SK-N-MC (cell line): ENCODE results near the gene CEP78.

ENCODE experiments used
- DNase-seq: peaks from one replicate; pipeline ENCODE4 v3.0.0-alpha.2; 2011; ENCODE audit warnings: low read depth, low spot score
- H3K27ac ChIP-seq: fragments of 200-600 bp; sonication (generic); 2 replicates; pipeline ENCODE4 v1.5.1; 2016; ENCODE audit warnings: mixed run types
- H3K36me3 ChIP-seq: fragments of 200-600 bp; sonication (generic); 2 replicates; pipeline ENCODE4 v1.6.1; 2017; ENCODE audit warnings: antibody characterized with exemption, low read length, mixed read lengths; ENCODE audit not compliant: insufficient read depth
- H3K4me3 ChIP-seq: fragments of 200-600 bp; sonication (generic); 2 replicates; pipeline ENCODE4 v1.5.1; 2016
- H3K9ac ChIP-seq: fragments of 200-600 bp; sonication (generic); 2 replicates; pipeline ENCODE4 v1.8.0; 2017; ENCODE audit warnings: mixed run types, mixed read lengths; ENCODE audit not compliant: insufficient read length
- H3K9me3 ChIP-seq: fragments of 200-600 bp; sonication (generic); 2 replicates; pipeline ENCODE4 v1.6.1; 2017; ENCODE audit warnings: low read depth, mild to moderate bottlenecking, antibody characterized with exemption, low read length, moderate library complexity, mixed read lengths
- EZH2 ChIP-seq: fragments of 200-600 bp; sonication (generic); IDR thresholded peaks from one replicate; pipeline ENCODE4 v1.6.1; 2017; ENCODE audit warnings: antibody characterized with exemption
- FOXP2 ChIP-seq: optimal IDR thresholded peaks from 2 replicates; pipeline ENCODE3; 2011; ENCODE audit warnings: mild to moderate bottlenecking, moderate library complexity; ENCODE audit not compliant: insufficient read depth; ENCODE audit errors: extremely low read length, control extremely low read depth
- POLR2AphosphoS5 ChIP-seq: IDR thresholded peaks from 2 replicates; pipeline ENCODE4 v1.6.1; 2012; ENCODE audit warnings: mild to moderate bottlenecking, low read depth, low read length, borderline replicate concordance

Gene CEP78

GRCh38 chr9:78303377-78304062 is 67.6 kb downstream of the CEP78 start:
- no peak overlapping the region for H3K27ac ChIP-seq

GRCh38 chr9:78304357-78304756 is 68.5 kb downstream of the CEP78 start:
- no peak for TF ChIP-seq EZH2
- TF ChIP-seq FOXP2, result no peak
- TF ChIP-seq POLR2AphosphoS5, result no peak
- no peak overlapping the region for H3K27ac ChIP-seq
- DNase-seq, result no peak
- H3K4me3 ChIP-seq, result no peak overlapping the region
- H3K36me3 ChIP-seq, result peaks cover 100% of the 10 kb centered on the region
- H3K9me3 ChIP-seq, result no peaks in the 10 kb centered on the region
- no peak overlapping the region for H3K9ac ChIP-seq

More at GRCh38 chr9:78303377-78304062, 67.6 kb downstream of the CEP78 start:
- Histone ChIP-seq H3K4me3 (no peak overlapping the region), H3K9ac (no peak overlapping the region), H3K9me3 (no peaks in the 10 kb centered on the region), H3K36me3 (peaks cover 99% of the 10 kb centered on the region)
- DNase-seq, result no peak
- TF ChIP-seq POLR2AphosphoS5 (no peak), EZH2 (no peak)

GRCh38 chr9:78306222-78307076 is 70.6 kb downstream of the CEP78 start:
- peak overlapping the region; percentile 60; the same call in 1 of the 2 replicates for H3K27ac ChIP-seq

GRCh38 chr9:78307360-78307759 is 71.5 kb downstream of the CEP78 start:
- no peak for DNase-seq
- no peak for TF ChIP-seq EZH2
- peak; percentile 24; the same call in 1 of the 2 replicates for TF ChIP-seq POLR2AphosphoS5
- TF ChIP-seq FOXP2, result no peak
- Histone ChIP-seq H3K9ac (no peak overlapping the region), H3K4me3 (peak overlapping the region; percentile 6; the same call in 1 of the 2 replicates), H3K27ac (peak overlapping the region; percentile 60; the same call in 1 of the 2 replicates), H3K36me3 (peaks cover 100% of the 10 kb centered on the region), H3K9me3 (no peaks in the 10 kb centered on the region)

More at GRCh38 chr9:78306222-78307076, 70.6 kb downstream of the CEP78 start:
- H3K9ac ChIP-seq, result no peak overlapping the region
- DNase-seq, result no peak
- H3K36me3 ChIP-seq, result peaks cover 100% of the 10 kb centered on the region
- H3K9me3 ChIP-seq, result no peaks in the 10 kb centered on the region
- no peak overlapping the region for H3K4me3 ChIP-seq
- TF ChIP-seq POLR2AphosphoS5 (no peak), EZH2 (no peak), FOXP2 (no peak)

- Histone ChIP-seq H3K4me3 (no peak overlapping the region), H3K9ac (no peak overlapping the region), H3K27ac (no peak overlapping the region), H3K36me3 (peaks cover 98% of the 10 kb centered on the region), H3K9me3 (no peaks in the 10 kb centered on the region)
- no peak for DNase-seq
- TF ChIP-seq FOXP2 (no peak), EZH2 (no peak), POLR2AphosphoS5 (no peak)
Measured at GRCh38 chr9:78309066-78309465, 73.2 kb downstream of the CEP78 start.

GRCh38 chr9:78311075-78311474 is 75.2 kb downstream of the CEP78 start:
- H3K4me3 ChIP-seq, result no peak overlapping the region
- peaks cover 95% of the 10 kb centered on the region for H3K36me3 ChIP-seq
- no peaks in the 10 kb centered on the region for H3K9me3 ChIP-seq

GRCh38 chr9:78311886-78312524 is 76.1 kb downstream of the CEP78 start:
- Histone ChIP-seq H3K36me3 (peaks cover 95% of the 10 kb centered on the region), H3K9ac (no peak overlapping the region), H3K4me3 (no peak overlapping the region), H3K27ac (no peak overlapping the region), H3K9me3 (no peaks in the 10 kb centered on the region)
- no peak for DNase-seq
- TF ChIP-seq POLR2AphosphoS5 (no peak), FOXP2 (no peak), EZH2 (no peak)

More at GRCh38 chr9:78311075-78311474, 75.2 kb downstream of the CEP78 start:
- no peak for DNase-seq
- Histone ChIP-seq H3K9ac (no peak overlapping the region), H3K27ac (no peak overlapping the region)
- TF ChIP-seq POLR2AphosphoS5 (no peak), FOXP2 (no peak), EZH2 (no peak)

- TF ChIP-seq FOXP2 (no peak), POLR2AphosphoS5 (no peak), EZH2 (no peak)
- Histone ChIP-seq H3K9ac (no peak overlapping the region), H3K36me3 (peaks cover 95% of the 10 kb centered on the region), H3K27ac (no peak overlapping the region), H3K4me3 (no peak overlapping the region), H3K9me3 (no peaks in the 10 kb centered on the region)
- DNase-seq, result no peak
Measured at GRCh38 chr9:78314550-78314949, 78.7 kb downstream of the CEP78 start.
